A549 (cell line): ENCODE results near the gene AAK1. TPM values are rescaled to one million over a fixed set of nuclear protein-coding genes. Genes with fewer than 3 reads are reported as not detected.

Source experiments
- ATAC-seq, 2 experiments: fragments of 200-7000 bp in 1 of 2; fragments of >200 bp in 1 of 2; cut with Nextera tagmentation in 1 of 2; cut with Tn5 transposase in 1 of 2; 3 replicates each; pipeline versions ENCODE4 v1.8.0 to v1.9.1; 2018 to 2020; ENCODE audit warnings: mild to moderate bottlenecking in 1 of 2, moderate library complexity in 1 of 2
- CTCF ChIA-PET: fragments of 300-600 bp; sonication (Branson Sonifier 250); formaldehyde crosslinking; extraction: SDS; loops from one replicate; lab custom pipeline; 2021; ENCODE audit warnings: antibody characterized with exemption, inconsistent platforms; lab: Yijun Ruan, JAX
- POLR2A ChIA-PET: fragments of 350-600 bp; formaldehyde crosslinking; extraction: SDS; loops from one replicate; lab custom pipeline; 2021; ENCODE audit warnings: antibody characterized with exemption, inconsistent platforms; lab: Yijun Ruan, JAX
- DNase-seq, 2 experiments: peaks; one replicate each; pipeline versions ENCODE4 v3.0.0 to v3.0.0-alpha.2; 2011 to 2016; ENCODE audit warnings: low read depth in 1 of 2, low spot score in 1 of 2
- FAIRE-seq: peaks from 2 replicates; lab custom pipeline; 2011; peaks lifted over from hg19 to GRCh38; lab: Jason Lieb, UNC
- H3K27ac ChIP-seq, 2 experiments: fragments of >200 bp; sonication (Bioruptor Twin); formaldehyde crosslinking; 3 replicates each; pipeline ENCODE4 v1.5.1; 2016 to 2017
- H3K4me1 ChIP-seq: fragments of >200 bp; sonication (Bioruptor Twin); formaldehyde crosslinking; 3 replicates; pipeline ENCODE4 v1.6.1; 2016
- H3K4me2 ChIP-seq: fragments of >200 bp; sonication (Bioruptor Twin); formaldehyde crosslinking; 3 replicates; pipeline ENCODE4 v1.6.1; 2016
- H3K4me3 ChIP-seq: fragments of >200 bp; sonication (Bioruptor Twin); formaldehyde crosslinking; 3 replicates; pipeline ENCODE4 v1.5.1; 2016
- H3K9me3 ChIP-seq: fragments of >200 bp; sonication (Bioruptor Twin); formaldehyde crosslinking; 3 replicates; pipeline ENCODE4 v1.6.1; 2016
- CHD2 ChIP-seq: fragments of 150-350 bp; IDR thresholded peaks from 2 replicates; pipeline ENCODE4 v1.6.1; 2014; ENCODE audit warnings: low read length; ENCODE audit not compliant: partially characterized antibody
- CHD4 ChIP-seq: fragments of 200-600 bp; sonication (generic); IDR thresholded peaks from 2 replicates; pipeline ENCODE4 v1.6.1; 2016; ENCODE audit warnings: antibody characterized with exemption, mild to moderate bottlenecking, borderline replicate concordance
- EHMT2 ChIP-seq: fragments of 200-600 bp; sonication (generic); IDR thresholded peaks from 2 replicates; pipeline ENCODE4 v1.6.1; 2016; ENCODE audit warnings: antibody characterized with exemption, low read depth, mild to moderate bottlenecking, moderate library complexity
- HEYL ChIP-seq: fragments of 250-450 bp; sonication (Bioruptor Pico); IDR thresholded peaks from 2 replicates; pipeline ENCODE4 v1.8.0; 2021; ENCODE audit warnings: mild to moderate bottlenecking, moderate library complexity
- POLR2AphosphoS2 ChIP-seq: conservative IDR thresholded peaks from 2 replicates; pipeline ENCODE4 v1.6.1; 2012; ENCODE audit warnings: low read length, improper control_type of control experiment, inconsistent platforms
- RFX5 ChIP-seq: fragments of 450-650 bp; IDR thresholded peaks from 2 replicates; pipeline ENCODE4 v1.7.1; 2014; ENCODE audit warnings: antibody characterized with exemption, mild to moderate bottlenecking, moderate library complexity
- ZSCAN20 ChIP-seq: fragments of 250-450 bp; sonication (Bioruptor Pico); IDR thresholded peaks from 2 replicates; pipeline ENCODE4 v1.8.0; 2022; ENCODE audit warnings: mild to moderate bottlenecking, moderate library complexity
- WGBS: methylation state at CpG from one replicate; pipeline ENCODE4 v1.1.6; 2017; ENCODE audit errors: missing lambda C conversion rate; 5-methylcytosine and 5-hydroxymethylcytosine counted together
- polyA plus RNA-seq, 4 experiments: library from polyadenylated mRNA; depleted of rRNA in 3 of 4; stranded (reverse); fragments of >200 nt; fragmentation: RNase III in 1 of 4; extraction: RNeasy Plus Mini Kit Qiagen cat#74134 plus additional on column Dnase treatment in 1 of 4; gene quantifications; 2 replicates in 3 of 4; 3 replicates in 1 of 4; pipeline ENCODE4 v1.2.3, GENCODE V29; 2011 to 2017
- TF ChIP-seq, protein P1 (sequence below): IDR thresholded peaks from 2 replicates; pipeline ENCODE4 v1.6.1; 2012
- TF ChIP-seq, protein P2 (sequence below): IDR thresholded peaks from 2 replicates; pipeline ENCODE4 v1.6.1; 2012; ENCODE audit warnings: low read depth, borderline replicate concordance
- TF ChIP-seq, protein P3 (sequence below): fragments of >200 bp; sonication (Bioruptor Twin); formaldehyde crosslinking; IDR thresholded peaks from 3 replicates; pipeline ENCODE4 v1.5.1; 2016
- TF ChIP-seq, protein P4 (sequence below): fragments of >200 bp; sonication (Bioruptor Twin); formaldehyde crosslinking; IDR thresholded peaks from 2 replicates; pipeline ENCODE4 v1.6.1; 2016

Gene AAK1
- polyA plus RNA-seq, 2 of the 4 experiments (the other 2 are of a cell fraction), result 15.9 to 25.7 TPM

DNA sequence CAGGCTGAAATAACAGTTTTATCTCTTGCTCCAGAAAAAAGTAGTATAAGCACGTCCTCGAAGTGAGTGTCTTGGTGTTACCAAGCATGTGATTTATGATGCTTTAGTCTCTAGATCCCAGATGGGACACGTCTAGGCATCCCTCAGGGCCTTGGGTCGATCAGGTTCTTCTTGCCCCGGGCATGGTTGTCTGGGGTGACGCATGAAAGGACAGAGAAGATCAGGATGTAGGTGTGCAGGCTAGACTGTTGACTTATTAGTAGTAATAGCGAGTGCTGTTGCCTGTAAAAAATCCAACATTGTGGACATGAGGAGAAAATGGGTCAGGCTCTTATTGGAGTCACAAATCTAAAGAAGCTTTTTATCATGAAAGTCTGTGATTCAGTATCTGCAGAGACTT lies 112.4 kb downstream of the AAK1 start:
- WGBS, result 88% methylated on average over 7 of the region's 7 CpGs
- ATAC-seq (no peak), FAIRE-seq (no peak)

DNA sequence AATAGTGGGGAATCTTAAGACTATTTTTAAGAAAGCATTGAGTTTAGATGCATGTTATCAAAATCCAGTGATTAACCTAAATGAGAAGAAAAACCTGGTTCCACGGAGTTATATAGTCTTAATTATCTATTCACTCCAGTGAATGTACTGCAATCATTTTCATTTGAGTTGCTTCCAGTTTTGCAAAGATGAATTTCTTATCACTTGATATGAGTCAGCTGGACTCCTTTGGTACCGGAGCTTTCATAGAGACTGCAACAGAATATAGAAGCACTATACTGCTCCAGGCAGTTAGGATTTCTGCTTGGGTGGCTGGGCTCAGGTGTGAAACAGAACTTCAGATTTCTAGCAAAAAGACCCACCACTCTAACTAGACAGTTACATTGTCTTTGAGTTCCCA lies 114.1 kb downstream of the AAK1 start:
- Histone ChIP-seq H3K4me2 (no peak overlapping the region), H3K4me3 (no peak overlapping the region), H3K27ac (no peak overlapping the region), H3K4me1 (no peaks in the 10 kb centered on the region), H3K9me3 (peaks cover 24% of the 10 kb centered on the region)
- no peak for ATAC-seq
- DNase-seq, result no peak
- no peak for FAIRE-seq
- ChIA-PET CTCF (no interaction called here), POLR2A (no interaction called here)
- 90% methylated on average over 2 of the region's 2 CpGs for WGBS
- TF ChIP-seq, protein P1, sequence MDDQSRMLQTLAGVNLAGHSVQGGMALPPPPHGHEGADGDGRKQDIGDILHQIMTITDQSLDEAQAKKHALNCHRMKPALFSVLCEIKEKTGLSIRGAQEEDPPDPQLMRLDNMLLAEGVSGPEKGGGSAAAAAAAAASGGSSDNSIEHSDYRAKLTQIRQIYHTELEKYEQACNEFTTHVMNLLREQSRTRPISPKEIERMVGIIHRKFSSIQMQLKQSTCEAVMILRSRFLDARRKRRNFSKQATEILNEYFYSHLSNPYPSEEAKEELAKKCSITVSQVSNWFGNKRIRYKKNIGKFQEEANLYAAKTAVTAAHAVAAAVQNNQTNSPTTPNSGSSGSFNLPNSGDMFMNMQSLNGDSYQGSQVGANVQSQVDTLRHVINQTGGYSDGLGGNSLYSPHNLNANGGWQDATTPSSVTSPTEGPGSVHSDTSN, result no peak
- TF ChIP-seq ZSCAN20 (CRISPR knock-in tag), result no peak

More for the DNA sequence above, 112.4 kb downstream of the AAK1 start:
- ChIA-PET CTCF (interaction anchor here (0.7 kb wide), 1 partner anchor 19 kb away, joined by 3 read pairs; no protein-coding TSS in a partner anchor), POLR2A (no interaction called here)
- H3K4me2 ChIP-seq, result no peak overlapping the region
- H3K9me3 ChIP-seq, result peaks cover 25% of the 10 kb centered on the region
- DNase-seq, result no peak
- no peak for TF ChIP-seq POLR2AphosphoS2
- TF ChIP-seq CHD2, result no peak
- no peaks in the 10 kb centered on the region for H3K4me1 ChIP-seq
- no peak overlapping the region for H3K27ac ChIP-seq
- no peak overlapping the region for H3K4me3 ChIP-seq

DNA sequence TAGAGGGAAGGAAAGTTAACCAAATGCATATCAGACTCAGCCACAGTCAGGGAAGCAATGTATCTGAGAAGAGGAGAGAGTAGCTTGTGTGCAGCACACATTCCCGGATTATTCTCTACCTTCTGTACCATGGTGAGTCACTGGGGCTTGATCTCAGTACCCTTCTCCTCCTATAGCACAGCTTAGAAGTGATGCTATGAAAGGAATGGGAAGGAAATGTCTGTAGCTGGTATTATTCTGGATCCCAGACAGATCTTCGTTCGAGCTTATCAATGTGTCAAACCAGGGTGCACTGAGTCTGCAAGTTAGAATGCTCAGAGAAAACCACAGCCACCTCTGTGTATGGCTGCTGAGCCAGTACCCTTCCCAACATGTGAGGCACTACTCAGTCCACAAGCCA lies 118.3 kb downstream of the AAK1 start:
- 89% methylated on average over 3 of the region's 3 CpGs for WGBS
- H3K9me3 ChIP-seq, result no peaks in the 10 kb centered on the region
- H3K27ac ChIP-seq, result no peak overlapping the region
- FAIRE-seq (no peak), ATAC-seq (no peak), DNase-seq (no peak)
- no peak overlapping the region for H3K4me2 ChIP-seq
- ChIA-PET POLR2A (interaction anchor here (0.5 kb wide), 1 partner anchor 42 kb away, joined by 3 read pairs; no protein-coding TSS in a partner anchor), CTCF (interaction anchor here (0.5 to 1.1 kb wide), 4 partner anchors 18 to 199 kb away, joined by 3 read pairs; partner anchors contain the start of gene NFU1)
- no peaks in the 10 kb centered on the region for H3K4me1 ChIP-seq
- TF ChIP-seq, protein P2, sequence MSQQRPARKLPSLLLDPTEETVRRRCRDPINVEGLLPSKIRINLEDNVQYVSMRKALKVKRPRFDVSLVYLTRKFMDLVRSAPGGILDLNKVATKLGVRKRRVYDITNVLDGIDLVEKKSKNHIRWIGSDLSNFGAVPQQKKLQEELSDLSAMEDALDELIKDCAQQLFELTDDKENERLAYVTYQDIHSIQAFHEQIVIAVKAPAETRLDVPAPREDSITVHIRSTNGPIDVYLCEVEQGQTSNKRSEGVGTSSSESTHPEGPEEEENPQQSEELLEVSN, result no peak
- TF ChIP-seq HEYL (CRISPR knock-in tag) (no peak), CHD4 (no peak), EHMT2 (no peak), CHD2 (no peak), RFX5 (no peak)
- TF ChIP-seq, protein P3, sequence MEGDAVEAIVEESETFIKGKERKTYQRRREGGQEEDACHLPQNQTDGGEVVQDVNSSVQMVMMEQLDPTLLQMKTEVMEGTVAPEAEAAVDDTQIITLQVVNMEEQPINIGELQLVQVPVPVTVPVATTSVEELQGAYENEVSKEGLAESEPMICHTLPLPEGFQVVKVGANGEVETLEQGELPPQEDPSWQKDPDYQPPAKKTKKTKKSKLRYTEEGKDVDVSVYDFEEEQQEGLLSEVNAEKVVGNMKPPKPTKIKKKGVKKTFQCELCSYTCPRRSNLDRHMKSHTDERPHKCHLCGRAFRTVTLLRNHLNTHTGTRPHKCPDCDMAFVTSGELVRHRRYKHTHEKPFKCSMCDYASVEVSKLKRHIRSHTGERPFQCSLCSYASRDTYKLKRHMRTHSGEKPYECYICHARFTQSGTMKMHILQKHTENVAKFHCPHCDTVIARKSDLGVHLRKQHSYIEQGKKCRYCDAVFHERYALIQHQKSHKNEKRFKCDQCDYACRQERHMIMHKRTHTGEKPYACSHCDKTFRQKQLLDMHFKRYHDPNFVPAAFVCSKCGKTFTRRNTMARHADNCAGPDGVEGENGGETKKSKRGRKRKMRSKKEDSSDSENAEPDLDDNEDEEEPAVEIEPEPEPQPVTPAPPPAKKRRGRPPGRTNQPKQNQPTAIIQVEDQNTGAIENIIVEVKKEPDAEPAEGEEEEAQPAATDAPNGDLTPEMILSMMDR, result no peak
- TF ChIP-seq, all 56 proteins: peak for 0
- H3K4me3 ChIP-seq, result no peak overlapping the region

DNA sequence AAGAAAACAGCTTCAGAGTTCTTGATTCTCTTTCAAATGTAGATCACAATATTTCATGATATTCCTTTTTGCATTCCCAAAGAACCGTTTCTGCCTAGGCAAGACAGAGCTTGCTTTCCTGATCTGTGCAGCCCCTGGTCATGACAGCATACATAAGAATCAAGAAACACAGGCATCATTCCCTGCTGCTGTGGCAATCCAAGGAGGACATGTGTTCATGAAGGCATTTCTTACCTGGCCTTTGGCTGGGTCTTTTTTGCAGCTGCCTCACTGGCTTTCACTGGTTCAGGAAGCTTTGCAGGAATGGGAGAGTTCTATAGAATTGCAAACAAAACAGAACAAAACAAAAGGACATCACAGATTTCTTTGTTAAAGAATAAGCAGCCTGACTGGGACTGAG lies 118.7 kb downstream of the AAK1 start:
- Histone ChIP-seq H3K27ac (no peak overlapping the region), H3K4me2 (no peak overlapping the region), H3K9me3 (no peaks in the 10 kb centered on the region), H3K4me3 (no peak overlapping the region), H3K4me1 (no peaks in the 10 kb centered on the region)
- TF ChIP-seq, protein P4, sequence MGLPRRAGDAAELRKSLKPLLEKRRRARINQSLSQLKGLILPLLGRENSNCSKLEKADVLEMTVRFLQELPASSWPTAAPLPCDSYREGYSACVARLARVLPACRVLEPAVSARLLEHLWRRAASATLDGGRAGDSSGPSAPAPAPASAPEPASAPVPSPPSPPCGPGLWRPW, result no peak
- no peak for DNase-seq
- ChIA-PET POLR2A (interaction anchor here (0.5 kb wide), 1 partner anchor 42 kb away, joined by 3 read pairs; no protein-coding TSS in a partner anchor), CTCF (interaction anchor here (0.5 to 1.1 kb wide), 4 partner anchors 18 to 200 kb away, joined by 3 read pairs; partner anchors contain the start of gene NFU1)
- ATAC-seq, result no peak
- WGBS, result 79% methylated on average over 1 of the region's 1 CpG
- FAIRE-seq, result no peak
